ENCODE data around the gene LACC1. TPM values are rescaled to one million over a fixed set of nuclear protein-coding genes. Genes with fewer than 3 reads are reported as not detected.

LACC1 gene
- polyA plus RNA-seq, 3 donors: 4.1 to 4.4 (median 4.3) TPM

GRCh38 chr13:43938449-43938848, 58.7 kb downstream of the LACC1 start:
- DNase-seq: no peak

- DNase-seq: no peak
These were observed 59.4 kb downstream of the LACC1 start for GRCh38 chr13:43939086-43939485.

- no peak for DNase-seq
These were observed 62.6 kb downstream of the LACC1 start for GRCh38 chr13:43942286-43942685.

Other genes starting within 250 kb of the LACC1 start
- 10 to 100 TPM in 1 of 3 donors, 1 to 10 TPM in 2; 8.5 to 11.1 (median 8.7) TPM for gene ENOX1, start 92.9 kb upstream of the LACC1 start, polyA plus RNA-seq (ENCODE audit: insufficient read length in 3 of 3)
- 10 to 100 TPM; 10.3 to 13.8 (median 10.4) TPM for gene CCDC122, start 164 bp upstream of the LACC1 start, polyA plus RNA-seq (ENCODE audit: insufficient read length in 3 of 3)

Data from renal pelvis (tissue), 4 donors.